Ovary (tissue), 9 donors: ENCODE data around the gene IFNLR1. TPM values are rescaled to one million over a fixed set of nuclear protein-coding genes. Genes with fewer than 3 reads are reported as not detected.

Source experiments
- DNase-seq, 5 donors: peaks; one replicate each; pipeline ENCODE4 v3.0.0-alpha.2; 2019 to 2020
- H3K27ac ChIP-seq, 2 donors: fragments of 200-600 bp; one replicate each; pipeline versions ENCODE4 v1.5.1 to v1.8.0; 2019 to 2022
- H3K27me3 ChIP-seq: fragments of 200-600 bp; one replicate; pipeline ENCODE4 v1.8.0; 2022
- H3K36me3 ChIP-seq: fragments of 200-600 bp; sonication (generic); one replicate; pipeline ENCODE4 v1.5.1; 2019
- H3K4me1 ChIP-seq: one replicate; pipeline ENCODE4 v1.8.1; 2013; ENCODE audit warnings: mild to moderate bottlenecking, moderate library complexity; ENCODE audit not compliant: insufficient read depth
- H3K4me3 ChIP-seq: fragments of 200-600 bp; sonication (generic); one replicate; pipeline ENCODE4 v1.5.1; 2017
- H3K9me3 ChIP-seq, 2 donors: fragments of 200-600 bp in 1 of 2; sonication (generic) in 1 of 2; one replicate each; pipeline versions ENCODE4 v1.5.1 to v1.8.1; 2013 to 2019; ENCODE audit warnings: mild to moderate bottlenecking in 1 of 2, moderate library complexity in 1 of 2
- CTCF ChIP-seq, 3 donors: fragments of 450-650 bp in 2 of 3; fragments of 200-600 bp in 1 of 3; IDR thresholded peaks; one replicate each; pipeline versions ENCODE4 v1.5.1 to v1.8.0; 2016 to 2022; ENCODE audit warnings: antibody characterized with exemption in 3 of 3, mild to moderate bottlenecking in 1 of 3
- EP300 ChIP-seq: sonication (generic); formaldehyde crosslinking; IDR thresholded peaks from one replicate; pipeline ENCODE4 v1.6.1; 2017; ENCODE audit warnings: antibody characterized with exemption
- POLR2A ChIP-seq: fragments of 450-650 bp; IDR thresholded peaks from one replicate; pipeline ENCODE4 v1.6.1; 2017; ENCODE audit warnings: antibody characterized with exemption, mild to moderate bottlenecking, moderate library complexity
- WGBS, 3 donors: extraction: QIAGEN DNeasy Blood & Tissue Kit in 1 of 3; methylation state at CpG; one replicate each; pipeline versions ENCODE4 v1.1.5 to v1.1.7; 2013 to 2017; 5-methylcytosine and 5-hydroxymethylcytosine counted together
- intact Hi-C, 4 donors: fragments of 100-400 bp; cut with DNase I; formaldehyde crosslinking; loops; one replicate each; pipeline versions ENCODE4 v1.11.0 to v1.15.1; 2022 to 2023
- polyA plus RNA-seq, 2 donors: library from polyadenylated mRNA; stranded (reverse); fragments of 200-250 nt in 1 of 2; fragments of 350-450 nt in 1 of 2; fragmentation: Illumina TruSeq in 1 of 2; extraction: RNeasy Lipid Tissue Mini Kit (QIAGEN cat#74804) in 1 of 2; gene quantifications; one replicate each; pipeline ENCODE4 v1.2.3, GENCODE V29; 2013 to 2014
- total RNA-seq, 7 donors: library from RNA; depleted of rRNA in 2 of 7; stranded (reverse); fragments of >200 nt in 2 of 7; fragmentation: NEBNext Ultra II Directional in 3 of 7; extraction: Animal tissue kit (Norgen Biotek cat#: 25700) in 3 of 7; gene quantifications; one replicate each; pipeline versions ENCODE4 v1.1.0 to v1.2.4, GENCODE V29; 2016 to 2023
- donor health status: DM: no; HTN: no; CAD: no; lungs with moderate emphysema.
- donor health status: DM: no; HTN: no; CAD: no.
- donor health status: Bipolar disorder and iron deficiency.
- donor health status: DM: yes; HTN: yes; CAD: no.
- donor health status: DM: no; HTN: no; CAD: no.
- donor health status: DM: yes; HTN: yes; CAD: no.

Gene IFNLR1
- total and polyA plus RNA-seq, 9 donors: 0.40 to 2.8 (median 1.8) TPM

- H3K27ac ChIP-seq: no peak overlapping the region
- no peaks in the 10 kb centered on the region for H3K27me3 ChIP-seq
- intact Hi-C loops: no loop called here
- H3K9me3 ChIP-seq: no peaks in the 10 kb centered on the region
- H3K4me1 ChIP-seq: peaks cover 6% of the 10 kb centered on the region
- H3K36me3 ChIP-seq: no peaks in the 10 kb centered on the region
- H3K4me3 ChIP-seq: no peak overlapping the region
- TF ChIP-seq EP300 (no peak), CTCF (IDR thresholded peaks at IDR 0.05) (no peak), POLR2A (no peak)
- DNase-seq: no peak
- WGBS, 3 donors: 85 to 86% (median 86%) methylated on average over 19 of the region's 19 CpGs
These were observed 81.5 kb downstream of the IFNLR1 start for GRCh38 chr1:24105368-24106160.

GRCh38 chr1:24104854-24105253 is 82.2 kb downstream of the IFNLR1 start:
- Histone ChIP-seq H3K27ac (no peak overlapping the region), H3K4me1 (peaks cover 6% of the 10 kb centered on the region), H3K9me3 (no peaks in the 10 kb centered on the region), H3K4me3 (no peak overlapping the region), H3K27me3 (no peaks in the 10 kb centered on the region), H3K36me3 (no peaks in the 10 kb centered on the region)
- no peak for DNase-seq
- TF ChIP-seq EP300: no peak
- intact Hi-C loops: no loop called here
- 92 to 95% (median 94%) methylated on average over 7 of the region's 7 CpGs for WGBS, 3 donors

Other genes with a start within 250 kb of the IFNLR1 start
- 100 to 1,000 TPM in 3 of 7 donors, 10 to 100 TPM in 4; 72.5 to 121 (median 99.0) TPM for gene PNRC2, start 227.5 kb downstream of the IFNLR1 start, total RNA-seq
- 100 to 1,000 TPM in 1 of 2 donors, 10 to 100 TPM in 1; 92.4 to 119 TPM for gene PNRC2, start 227.5 kb downstream of the IFNLR1 start, polyA plus RNA-seq
- gene SRSF10, start 207.0 kb downstream of the IFNLR1 start, total RNA-seq: 100 to 1,000 TPM in 3 of 7 donors, 10 to 100 TPM in 4; 86.4 to 130 (median 99.1) TPM
- gene SRSF10, start 207.0 kb downstream of the IFNLR1 start, polyA plus RNA-seq: 10 to 100 TPM; 57.1 to 99.8 TPM
- under 1 TPM; 0.08 to 0.60 (median 0.27) TPM for gene MYOM3, start 75.2 kb downstream of the IFNLR1 start, total RNA-seq
- gene MYOM3, start 75.2 kb downstream of the IFNLR1 start, polyA plus RNA-seq: 1 to 10 TPM in 1 of 2 donors, under 1 TPM in 1; 0.22 to 1.2 TPM
- gene IL22RA1, start 44.1 kb downstream of the IFNLR1 start, total RNA-seq: under 1 TPM in 6 of 7 donors, not detected in 1; 0.07 to 0.74 (median 0.38) TPM
- 1 to 10 TPM in 1 of 2 donors, under 1 TPM in 1; 0.16 to 1.5 TPM for gene IL22RA1, start 44.1 kb downstream of the IFNLR1 start, polyA plus RNA-seq
- gene GRHL3, start 132.1 kb upstream of the IFNLR1 start, total RNA-seq: 1 to 10 TPM in 1 of 7 donors, under 1 TPM in 2, not detected in 4; 0.15 to 1.6 (median 0.48) TPM
- gene GRHL3, start 132.1 kb upstream of the IFNLR1 start, polyA plus RNA-seq: not detected
- 10 to 100 TPM in 1 of 7 donors, 1 to 10 TPM in 6; 5.4 to 12.6 (median 7.3) TPM for gene STPG1, start 226.5 kb upstream of the IFNLR1 start, total RNA-seq
- gene STPG1, start 226.5 kb upstream of the IFNLR1 start, polyA plus RNA-seq: 1 to 10 TPM; 4.5 to 9.0 TPM
- gene NIPAL3, start 228.5 kb upstream of the IFNLR1 start, total RNA-seq: 10 to 100 TPM in 6 of 7 donors, 1 to 10 TPM in 1; 8.2 to 22.3 (median 13.1) TPM
- 10 to 100 TPM in 1 of 2 donors, 1 to 10 TPM in 1; 4.4 to 18.3 TPM for gene NIPAL3, start 228.5 kb upstream of the IFNLR1 start, polyA plus RNA-seq